SK-N-SH (cell line): ENCODE results near the gene MTMR11. TPM values are rescaled to one million over a fixed set of nuclear protein-coding genes. Genes with fewer than 3 reads are reported as not detected.

Experiments
- CTCF ChIA-PET: fragments of 300-600, 350-600 bp; formaldehyde crosslinking; extraction: SDS; loops from one replicate; lab custom pipeline; 2021; lab: Yijun Ruan, JAX
- POLR2A ChIA-PET: fragments of 350-600 bp; sonication (Branson Sonifier 250); formaldehyde crosslinking; extraction: SDS; loops from one replicate; lab custom pipeline; 2020; ENCODE audit warnings: antibody characterized with exemption, inconsistent platforms; lab: Yijun Ruan, JAX
- DNase-seq: peaks from one replicate; pipeline ENCODE4 v3.0.0; 2012
- H2AFZ ChIP-seq: fragments of 200-600 bp; sonication (generic); 2 replicates; pipeline ENCODE4 v1.8.1; 2016; ENCODE audit warnings: antibody characterized with exemption, mild to moderate bottlenecking, low read depth
- H3F3A ChIP-seq: fragments of 200-600 bp; sonication (generic); replicated peaks from 2 replicates; pipeline ENCODE3; 2016; ENCODE audit warnings: antibody characterized with exemption, mild to moderate bottlenecking; ENCODE audit not compliant: insufficient read depth
- H3K27ac ChIP-seq, 2 experiments: fragments of 200-500 bp in 1 of 2; fragments of 200-600 bp in 1 of 2; sonication (Bioruptor generic) in 1 of 2; sonication (generic), shearing (Covaris generic) in 1 of 2; 2 replicates each; pipeline versions ENCODE4 v1.5.1 to v1.6.1; 2014 to 2016; ENCODE audit warnings: low read depth in 2 of 2, inconsistent platforms in 1 of 2, low read length in 1 of 2, mild to moderate bottlenecking in 1 of 2, mixed read lengths in 1 of 2
- H3K27me3 ChIP-seq: fragments of 200-600 bp; sonication (generic), shearing (Covaris generic); 2 replicates; pipeline ENCODE4 v1.6.1; 2016; ENCODE audit warnings: mixed run types; ENCODE audit not compliant: insufficient read depth
- H3K36me3 ChIP-seq, 2 experiments: fragments of 200-500 bp in 1 of 2; fragments of 200-600 bp in 1 of 2; sonication (Bioruptor generic) in 1 of 2; sonication (generic) in 1 of 2; replicated peaks in 1 of 2; 2 replicates each; pipeline versions ENCODE3 to v1.5.1; 2014 to 2016; ENCODE audit warnings: low read length in 1 of 2, mild to moderate bottlenecking in 1 of 2; ENCODE audit not compliant: insufficient read depth in 2 of 2, control insufficient read depth in 1 of 2
- H3K4me1 ChIP-seq, 2 experiments: fragments of 200-500 bp in 1 of 2; fragments of 200-600 bp in 1 of 2; sonication (Bioruptor generic) in 1 of 2; sonication (generic), shearing (Covaris generic) in 1 of 2; 2 replicates each; pipeline versions ENCODE4 v1.5.1 to v1.6.1; 2014 to 2016; ENCODE audit warnings: low read depth in 1 of 2, low read length in 1 of 2, mixed run types in 1 of 2; ENCODE audit not compliant: insufficient read depth in 2 of 2, control insufficient read depth in 1 of 2
- H3K4me2 ChIP-seq: fragments of 200-600 bp; sonication (generic), shearing (Covaris generic); 2 replicates; pipeline ENCODE4 v1.6.1; 2017; ENCODE audit warnings: mixed run types
- H3K4me3 ChIP-seq, 2 experiments: fragments of 200-500 bp in 1 of 2; fragments of 200-600 bp in 1 of 2; sonication (Bioruptor generic) in 1 of 2; sonication (generic), shearing (Covaris generic) in 1 of 2; 2 replicates each; pipeline versions ENCODE4 v1.5.1 to v1.8.1; 2014 to 2016; ENCODE audit warnings: low read depth in 2 of 2, inconsistent platforms in 1 of 2, low read length in 1 of 2, mild to moderate bottlenecking in 1 of 2, mixed read lengths in 1 of 2, moderate library complexity in 1 of 2
- H3K79me2 ChIP-seq: fragments of 200-600 bp; sonication (generic); 2 replicates; pipeline ENCODE4 v1.8.1; 2017; ENCODE audit warnings: mild to moderate bottlenecking; ENCODE audit not compliant: insufficient read depth
- H3K9ac ChIP-seq: fragments of 200-600 bp; sonication (generic); 2 replicates; pipeline ENCODE4 v1.6.1; 2017; ENCODE audit warnings: mixed run types
- H3K9me2 ChIP-seq: fragments of 200-600 bp; sonication (generic); 2 replicates; pipeline ENCODE4 v1.6.1; 2017; ENCODE audit warnings: mixed run types
- H3K9me3 ChIP-seq: fragments of 200-600 bp; sonication (generic); 2 replicates; pipeline ENCODE4 v1.6.1; 2017; ENCODE audit warnings: mixed run types, mild to moderate bottlenecking, moderate library complexity
- H4K20me1 ChIP-seq: fragments of 200-600 bp; sonication (generic); 2 replicates; pipeline ENCODE4 v1.6.1; 2017; ENCODE audit warnings: mild to moderate bottlenecking, mixed run types; ENCODE audit not compliant: insufficient read depth
- EZH2phosphoT487 ChIP-seq: fragments of 200-600 bp; sonication (generic); IDR thresholded peaks from 2 replicates; pipeline ENCODE4 v1.6.1; 2017; ENCODE audit warnings: low read depth, mixed run types, mild to moderate bottlenecking, antibody characterized with exemption, moderate library complexity, borderline replicate concordance
- FOSL2 ChIP-seq: IDR thresholded peaks from 2 replicates; pipeline ENCODE4 v1.4.0; 2012; ENCODE audit warnings: low read depth, mild to moderate bottlenecking, moderate library complexity, borderline replicate concordance
- FOXM1 ChIP-seq: IDR thresholded peaks from 2 replicates; pipeline ENCODE4 v1.4.0; 2012; ENCODE audit warnings: low read depth, mild to moderate bottlenecking
- IRF3 ChIP-seq: fragments of 150-350 bp; IDR thresholded peaks from 2 replicates; pipeline ENCODE4 v1.6.1; 2016; ENCODE audit warnings: mild to moderate bottlenecking, low read depth, low read length
- MXI1 ChIP-seq: IDR thresholded peaks from 2 replicates; pipeline ENCODE4 v1.6.1; 2012; ENCODE audit warnings: mild to moderate bottlenecking, low read depth, low read length, improper control_type of control experiment
- PBX3 ChIP-seq: IDR thresholded peaks from 2 replicates; pipeline ENCODE4; 2012
- POLR2AphosphoS5 ChIP-seq: IDR thresholded peaks from 2 replicates; pipeline ENCODE4 v1.6.1; 2012; ENCODE audit warnings: low read depth, low read length
- RAD21 ChIP-seq: IDR thresholded peaks from 2 replicates; pipeline ENCODE4 v1.6.1; 2012; ENCODE audit warnings: mild to moderate bottlenecking, low read length
- RCOR1 ChIP-seq: fragments of 150-350 bp; IDR thresholded peaks from 2 replicates; pipeline ENCODE4 v1.6.1; 2017; ENCODE audit warnings: antibody characterized with exemption, low read length
- REST ChIP-seq: IDR thresholded peaks from 2 replicates; pipeline ENCODE4 v1.6.1; 2012; ENCODE audit warnings: mild to moderate bottlenecking, low read depth, low read length, moderate library complexity
- SIN3A ChIP-seq: IDR thresholded peaks from 2 replicates; pipeline ENCODE4 v1.6.1; 2012; ENCODE audit warnings: low read depth, mild to moderate bottlenecking, low read length, moderate library complexity, borderline replicate concordance
- YY1 ChIP-seq: IDR thresholded peaks from 2 replicates; pipeline ENCODE4 v1.4.0; 2012; ENCODE audit warnings: low read depth, mild to moderate bottlenecking
- ZBTB33 ChIP-seq: IDR thresholded peaks from 2 replicates; pipeline ENCODE4 v1.4.0; 2012; ENCODE audit warnings: low read depth, borderline replicate concordance
- WGBS: methylation state at CpG from one replicate; pipeline ENCODE4 v1.1.6; 2017; ENCODE audit warnings: low lambda C conversion rate; 5-methylcytosine and 5-hydroxymethylcytosine counted together
- polyA plus RNA-seq, 3 experiments: library from polyadenylated mRNA; depleted of rRNA; stranded (reverse); fragments of >200 nt; gene quantifications; 2 replicates each; pipeline ENCODE4 v1.2.3, GENCODE V29; 2012

The MTMR11 gene
- polyA plus RNA-seq, 1 of the 3 experiments (the other 2 are of a cell fraction) = 9.4 TPM

GRCh38 chr1:149932474-149932873 lies 4.2 kb downstream of the MTMR11 start (continued):
- TF ChIP-seq FOSL2 (no peak), YY1 (no peak), POLR2AphosphoS5 (no peak)

- POLR2A ChIA-PET = no interaction called here
These were observed 5.4 kb downstream of the MTMR11 start for GRCh38 chr1:149931212-149931790.

GRCh38 chr1:149929856-149930255 lies 6.8 kb downstream of the MTMR11 start:
- peaks cover 27% of the 10 kb centered on the region for H3K79me2 ChIP-seq
- H2AFZ ChIP-seq = no peak overlapping the region
- peaks cover 14 to 26% of the 10 kb centered on the region in 2 experiments for H3K4me1 ChIP-seq
- H3K36me3 ChIP-seq = peaks cover 15 to 34% of the 10 kb centered on the region in 2 experiments
- no peak overlapping the region for H3K9ac ChIP-seq
- H3K27me3 ChIP-seq = no peaks in the 10 kb centered on the region
- peaks cover 10% of the 10 kb centered on the region; the same call in 1 of the 2 replicates for H4K20me1 ChIP-seq
- CTCF ChIA-PET = interaction anchor here (0.9 to 2.5 kb wide), 3 partner anchors 13 to 121 kb away, joined by 3 to 10 read pairs (median 3); no protein-coding TSS in a partner anchor
- H3K4me3 ChIP-seq = no peak overlapping the region
- 88% methylated on average over 2 of the region's 2 CpGs for WGBS
- peaks cover 6% of the 10 kb centered on the region for H3F3A ChIP-seq
- POLR2A ChIA-PET = interaction anchor here (1.0 kb wide), 1 partner anchor 41 kb away, joined by 5 read pairs; no protein-coding TSS in a partner anchor
- no peak for DNase-seq
- no peak overlapping the region for H3K4me2 ChIP-seq
- no peaks in the 10 kb centered on the region for H3K9me2 ChIP-seq
- H3K27ac ChIP-seq = no peak overlapping the region
- H3K9me3 ChIP-seq = no peaks in the 10 kb centered on the region
- TF ChIP-seq RAD21 = no peak
- TF ChIP-seq REST = no peak
- TF ChIP-seq ZBTB33 = no peak
- TF ChIP-seq RCOR1 = no peak
- TF ChIP-seq SIN3A = no peak
- no peak for TF ChIP-seq EZH2phosphoT487

More at GRCh38 chr1:149931212-149931790, 5.4 kb downstream of the MTMR11 start:
- 84% methylated on average over 13 of the region's 13 CpGs for WGBS
- no peak for DNase-seq
- Histone ChIP-seq H3K9me2 (no peaks in the 10 kb centered on the region), H3K4me3 (no peak overlapping the region), H3K27ac (no peak overlapping the region), H3K9me3 (no peaks in the 10 kb centered on the region), H3K4me1 (peaks cover 11 to 20% of the 10 kb centered on the region in 2 experiments), H3K4me2 (no peak overlapping the region), H3F3A (peaks cover 6% of the 10 kb centered on the region), H3K27me3 (no peaks in the 10 kb centered on the region), H3K9ac (no peak overlapping the region), H3K36me3 (peaks cover under 1 to 20% of the 10 kb centered on the region in 2 experiments), H3K79me2 (peaks cover 13% of the 10 kb centered on the region), H4K20me1 (peaks cover 7% of the 10 kb centered on the region; the same call in 1 of the 2 replicates), H2AFZ (peak overlapping the region; percentile 60)
- CTCF ChIA-PET = interaction anchor here (1.1 kb wide), 1 partner anchor 11 kb away, joined by 3 read pairs; no protein-coding TSS in a partner anchor
- TF ChIP-seq FOXM1 = no peak
- no peak for TF ChIP-seq POLR2AphosphoS5
- no peak for TF ChIP-seq FOSL2
- no peak for TF ChIP-seq MXI1
- no peak for TF ChIP-seq IRF3
- no peak for TF ChIP-seq PBX3
